ENCODE measurements around the gene ABCE1.
"Not testable (repeated sequence)": the region's sequence is repeated elsewhere in the genome, so short reads cannot be mapped to it uniquely, and the experiment has no call there.

Gene ABCE1

DNA sequence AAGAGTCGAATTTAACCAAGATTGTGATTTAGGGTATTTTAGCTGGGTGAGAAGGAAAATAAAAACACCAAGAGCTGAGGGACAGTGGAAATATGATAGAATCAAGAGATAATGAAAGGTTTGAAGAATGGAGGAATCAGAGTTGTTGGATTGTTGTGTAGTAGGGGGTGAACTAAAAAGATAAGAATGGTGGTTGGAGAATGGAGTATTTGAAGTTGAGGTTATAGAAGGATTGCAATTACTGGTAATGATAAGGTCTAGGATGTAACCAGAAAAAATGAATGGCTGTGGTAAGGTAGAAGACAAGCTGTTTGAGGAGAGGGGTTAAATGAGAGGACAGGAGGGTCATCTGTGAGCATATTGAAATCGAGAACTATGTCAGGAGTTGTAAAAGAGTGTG is 4.5 kb downstream of the ABCE1 start:
- DNase-seq (ENCODE audit: low read depth in 2 of 2): no peak

GRCh38 chr4:145103496-145103895 is 5.4 kb downstream of the ABCE1 start:
- no peak for DNase-seq (ENCODE audit: low read depth in 2 of 2)

DNA sequence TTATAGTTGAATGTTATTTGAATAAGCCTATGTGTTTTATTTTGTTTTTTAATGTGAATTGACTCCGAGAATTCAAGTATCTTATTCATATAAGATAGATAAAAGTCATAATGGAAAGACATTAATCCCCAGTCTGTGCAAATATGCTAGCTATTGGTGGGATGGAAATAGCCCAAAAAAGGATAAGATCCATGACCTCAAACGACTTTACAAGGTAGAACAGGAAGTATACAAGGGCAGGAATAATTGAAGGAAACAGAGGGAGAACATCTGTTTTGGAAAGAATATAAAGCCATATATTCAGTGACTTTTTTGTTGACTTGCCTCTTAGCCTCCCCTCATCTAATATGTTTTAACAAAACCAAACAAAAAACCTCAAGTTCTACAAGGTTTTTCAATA is 9.0 kb downstream of the ABCE1 start:
- no peak for DNase-seq (ENCODE audit: low read depth in 2 of 2)

GRCh38 chr4:145108128-145108527 is 10.0 kb downstream of the ABCE1 start:
- no peak for DNase-seq (ENCODE audit: low read depth in 2 of 2)

GRCh38 chr4:145125396-145125795 is 27.3 kb downstream of the ABCE1 start:
- no peak for DNase-seq (ENCODE audit: low read depth in 2 of 2)

GRCh38 chr4:145130130-145130529 is 32.0 kb downstream of the ABCE1 start:
- DNase-seq (ENCODE audit: low read depth in 2 of 2): no peak

GRCh38 chr4:145130788-145131399 is 32.8 kb downstream of the ABCE1 start:
- DNase-seq (ENCODE audit: low read depth in 2 of 2): peak; percentile 87 to 90

DNA sequence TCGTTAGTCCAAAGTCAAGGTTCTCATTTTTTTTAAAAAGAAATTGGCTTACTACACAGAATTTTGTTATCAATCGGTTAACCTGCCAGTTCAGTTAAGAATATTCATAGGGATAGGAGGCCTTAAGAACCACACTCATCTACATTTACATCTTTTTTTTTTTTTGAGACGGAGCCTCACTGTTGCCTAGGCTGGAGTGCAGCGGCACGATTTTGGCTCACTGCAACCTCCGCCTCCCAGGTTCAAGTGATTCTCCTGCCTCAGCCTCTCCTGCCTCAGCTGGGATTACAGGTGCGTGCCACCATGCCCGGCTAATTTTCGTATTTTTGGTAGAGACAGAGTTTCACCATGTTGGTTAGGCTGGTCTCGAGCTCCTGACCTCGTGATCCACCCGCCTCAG is 33.7 kb downstream of the ABCE1 start:
- DNase-seq (ENCODE audit: low read depth in 2 of 2): no peak

- DNase-seq (ENCODE audit: low read depth in 2 of 2): no peak
Measured at GRCh38 chr4:145132511-145133098, 34.5 kb downstream of the ABCE1 start.

- not testable (repeated sequence) for DNase-seq (ENCODE audit: low read depth in 2 of 2)
Measured at GRCh38 chr4:145136219-145136618, 38.1 kb downstream of the ABCE1 start.

DNA sequence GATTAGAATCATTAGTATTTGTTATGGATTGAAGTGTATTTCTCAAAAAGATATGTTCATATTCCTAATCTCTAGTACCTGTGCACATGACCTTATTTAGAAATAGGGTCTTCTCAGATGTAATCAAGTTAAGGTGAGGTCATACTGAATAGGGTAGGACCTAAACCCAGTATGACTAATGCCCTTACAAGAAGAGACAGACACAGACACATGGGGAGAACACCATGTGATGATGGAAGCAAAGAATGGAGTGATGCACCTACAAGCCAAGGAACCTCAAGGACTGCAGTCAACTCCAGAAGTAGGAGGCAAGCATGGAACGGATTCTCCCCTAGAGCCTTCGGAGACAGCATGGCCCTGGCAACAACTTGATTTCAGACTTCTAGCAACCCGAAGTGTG is 50.9 kb downstream of the ABCE1 start:
- DNase-seq (ENCODE audit: low read depth in 2 of 2): no peak

- no peak for DNase-seq (ENCODE audit: low read depth in 2 of 2)
Measured at GRCh38 chr4:145153181-145153903, 55.2 kb downstream of the ABCE1 start.

- DNase-seq (ENCODE audit: low read depth in 2 of 2): no peak
Measured at GRCh38 chr4:145153904-145154298, 55.8 kb downstream of the ABCE1 start.

DNA sequence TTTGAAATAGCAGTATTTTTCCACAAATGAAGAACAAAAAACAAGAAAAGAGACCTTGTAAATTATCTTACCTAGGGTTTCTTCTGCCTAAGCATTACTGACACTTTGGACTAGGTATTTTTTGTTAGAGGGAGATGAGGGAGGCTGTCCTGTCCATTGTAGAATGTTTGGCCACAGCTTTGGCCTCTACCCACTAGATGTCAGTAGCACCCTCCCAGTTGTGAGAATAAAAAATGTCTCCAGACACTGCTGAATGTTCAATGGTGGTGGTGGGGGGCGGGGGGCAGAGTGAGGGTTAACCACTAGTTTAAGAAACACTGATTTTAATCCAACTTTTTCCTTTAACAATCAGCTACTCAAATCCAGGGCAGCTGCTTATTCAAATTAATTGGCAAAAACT is 56.5 kb downstream of the ABCE1 start:
- DNase-seq (ENCODE audit: low read depth in 2 of 2): no peak

DNA sequence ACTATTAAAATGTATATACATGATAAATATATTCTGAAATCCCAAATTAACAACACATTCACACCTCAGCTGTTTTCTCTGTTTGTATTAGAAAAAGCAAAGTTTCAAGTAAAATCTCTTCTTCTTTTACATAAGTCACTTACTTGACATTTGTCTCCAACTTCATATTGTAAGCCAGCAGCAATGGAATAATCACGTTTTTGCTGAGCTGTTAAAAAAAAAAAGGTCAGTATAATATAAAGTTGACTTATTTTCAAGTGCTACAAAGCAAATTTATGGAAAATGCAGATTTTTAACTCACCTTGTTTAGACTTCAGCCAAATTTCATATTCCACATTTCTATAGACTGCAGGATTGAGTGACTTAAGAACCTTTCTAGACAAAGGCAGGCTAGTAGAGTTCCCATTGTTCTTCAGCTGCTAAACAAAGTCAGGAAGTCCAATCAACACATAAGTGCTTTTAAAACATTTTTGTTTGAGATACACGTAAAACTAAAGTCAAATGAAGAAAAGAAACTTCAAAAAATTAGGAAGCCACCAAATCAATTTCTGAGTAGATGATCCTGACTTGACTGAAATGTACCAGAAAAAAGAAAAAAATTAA is 57.3 kb downstream of the ABCE1 start:
- DNase-seq (ENCODE audit: low read depth in 2 of 2): no peak

- DNase-seq (ENCODE audit: low read depth in 2 of 2): no peak
Measured at GRCh38 chr4:145156986-145157385, 58.9 kb downstream of the ABCE1 start.

DNA sequence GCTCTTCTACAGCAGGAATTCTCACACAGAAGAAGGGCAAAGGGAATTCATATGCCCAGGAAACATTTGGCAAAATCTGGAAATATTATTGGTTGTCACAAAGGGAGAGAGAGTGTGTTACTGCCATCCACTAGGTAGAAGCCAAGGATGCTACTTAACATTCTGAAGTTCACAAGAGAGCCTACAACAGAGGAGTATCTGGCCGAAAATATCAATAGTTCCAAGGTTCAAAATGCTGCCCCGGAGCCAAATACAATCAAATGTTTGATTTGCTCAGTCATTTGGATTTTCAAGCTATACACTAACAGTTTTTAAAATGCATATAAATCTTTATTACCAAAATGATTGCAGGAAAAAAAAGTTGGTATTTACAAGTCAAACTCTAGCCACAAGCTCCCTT is 63.4 kb downstream of the ABCE1 start:
- no peak for DNase-seq (ENCODE audit: low read depth in 2 of 2)

- no peak for DNase-seq (ENCODE audit: low read depth in 2 of 2)
Measured at GRCh38 chr4:145167887-145168286, 69.8 kb downstream of the ABCE1 start.

- no peak for DNase-seq (ENCODE audit: low read depth in 2 of 2)
Measured at GRCh38 chr4:145168581-145169187, 70.6 kb downstream of the ABCE1 start.

GRCh38 chr4:145170223-145170622 is 72.1 kb downstream of the ABCE1 start:
- DNase-seq (ENCODE audit: low read depth in 2 of 2): no peak

DNA sequence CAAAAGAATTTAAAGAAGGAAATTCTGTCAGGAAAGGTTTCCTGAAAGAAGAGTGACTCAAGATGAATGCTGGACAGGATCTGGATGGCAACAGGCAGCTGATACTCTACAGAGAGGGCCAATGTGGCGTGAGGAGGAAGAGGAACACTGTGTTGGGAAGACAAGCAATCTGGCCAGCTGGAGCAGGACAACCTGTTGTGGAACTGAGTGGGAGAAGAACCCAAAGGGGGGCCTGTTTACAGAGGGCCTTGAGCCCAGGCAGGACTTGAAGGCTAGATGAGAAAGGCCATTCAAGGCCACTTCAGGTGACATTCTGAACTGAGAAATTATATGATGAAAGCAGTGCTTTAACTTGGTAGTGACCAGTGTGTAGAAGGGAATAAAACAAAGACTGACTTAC is 73.8 kb downstream of the ABCE1 start:
- no peak for DNase-seq (ENCODE audit: low read depth in 2 of 2)

DNA sequence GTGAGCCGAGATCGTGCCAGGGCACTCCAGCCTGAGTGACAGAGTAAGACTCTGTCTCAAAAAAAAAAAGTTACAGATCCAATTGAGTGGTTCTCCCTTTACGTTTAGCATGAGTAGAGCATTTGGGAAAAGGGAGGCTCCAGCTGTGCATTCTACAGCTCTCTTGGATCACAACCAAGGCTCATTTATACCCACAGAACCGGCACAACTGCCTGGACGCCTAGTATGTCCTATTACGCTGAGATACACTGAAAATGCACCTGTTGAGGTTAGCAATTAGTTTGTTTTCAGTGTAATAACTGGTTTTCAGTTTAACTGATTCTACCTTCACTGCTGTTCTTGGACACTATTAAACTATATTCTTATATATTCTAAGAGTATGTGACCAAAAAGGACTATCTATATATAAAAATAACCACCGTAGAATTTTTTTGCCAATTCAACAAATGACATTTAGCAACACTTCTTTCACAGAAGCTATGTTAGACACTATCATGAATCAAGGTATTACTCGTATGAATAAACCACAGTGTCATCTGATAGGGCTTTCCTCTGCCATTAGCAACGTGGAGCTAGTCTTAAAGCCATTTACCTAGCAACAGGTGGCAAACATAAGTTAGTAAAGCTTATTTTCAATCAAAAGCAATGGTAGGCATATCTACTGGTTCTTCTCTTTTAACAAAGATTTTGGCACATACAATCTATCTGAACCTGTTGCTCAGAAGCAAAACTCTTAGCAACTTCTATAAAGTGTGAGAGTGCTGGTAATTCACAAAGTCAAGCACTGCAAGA is 78.7 kb downstream of the ABCE1 start:
- no peak for DNase-seq (ENCODE audit: low read depth in 2 of 2)

All from fibroblast of skin of left biceps (primary cell).